ENCODE measurements around the gene ZNF577. TPM values are rescaled to one million over a fixed set of nuclear protein-coding genes. Genes with fewer than 3 reads are reported as not detected.

ZNF577 gene
- total RNA-seq (1 to 10 TPM; 3.9 to 9.1 (median 5.3) TPM), polyA plus RNA-seq (10 to 100 TPM in 1 of 3 donors, 1 to 10 TPM in 2; 3.1 to 10.4 (median 5.1) TPM)
- long read RNA-seq, donor 1, partial matches to known transcripts = 1 of 4 reads
- long read RNA-seq, donor 1, other reads (novel, unspliced or antisense) = 1 of 4 reads
- long read RNA-seq, donor 2, partial matches to known transcripts = 0 of 4 reads
- long read RNA-seq, donor 2, other reads (novel, unspliced or antisense) = 4 of 4 reads

- Histone ChIP-seq H3K9me3 (peaks cover 51% of the 10 kb centered on the region), H3K4me1 (peaks cover 6% of the 10 kb centered on the region), H3K36me3 (ENCODE audit: insufficient read depth in 1 of 2, low read depth in 1 of 2) (peaks cover 24 to 34% of the 10 kb centered on the region in 2 donors), H3K27me3 (ENCODE audit: insufficient read depth in 3 of 3, low read length in 2 of 3) (no peaks in the 10 kb centered on the region), H3K27ac (peak within 1 kb of the TSS; percentile 82), H3K4me3 (peak within 1 kb of the TSS; percentile 86)
- ATAC-seq (peak; percentile 99), DNase-seq (peak; percentile 91 to 93)
- intact Hi-C loops (cut with DNase I) = no loop called here
- WGBS, 3 donors = 2 to 3% (median 2%) methylated on average over 56 of the region's 56 CpGs
- no peak for TF ChIP-seq CTCF (IDR thresholded peaks at IDR 0.05)
Observed at GRCh38 chr19:51887522-51888498, at the start of gene ZNF577. Gene ZNF577 (minus strand): TSS chr19:51887951. CDS start chr19:51880382, 7,569 bp downstream.

- ATAC-seq = no peak
- H3K4me3 ChIP-seq = no peak overlapping the region
- intact Hi-C loops (cut with DNase I) = no loop called here
- TF ChIP-seq CTCF (IDR thresholded peaks at IDR 0.05) = no peak
- 87 to 92% (median 90%) methylated on average over 8 of the region's 8 CpGs for WGBS, 3 donors
- DNase-seq = no peak
- H3K27me3 ChIP-seq (ENCODE audit: insufficient read depth in 3 of 3, low read length in 2 of 3) = no peaks in the 10 kb centered on the region
- no peaks in the 10 kb centered on the region for H3K4me1 ChIP-seq
- no peak overlapping the region for H3K27ac ChIP-seq
- H3K9me3 ChIP-seq = peaks cover 51% of the 10 kb centered on the region
- H3K36me3 ChIP-seq (ENCODE audit: insufficient read depth in 1 of 2, low read depth in 1 of 2) = peaks cover 27 to 63% of the 10 kb centered on the region in 2 donors
Observed at GRCh38 chr19:51931921-51932320, 44.2 kb upstream of the ZNF577 start.

- H3K4me3 ChIP-seq = peak overlapping the region; percentile 82
- no peaks in the 10 kb centered on the region for H3K27me3 ChIP-seq (ENCODE audit: insufficient read depth in 3 of 3, low read length in 2 of 3)
- H3K4me1 ChIP-seq = no peaks in the 10 kb centered on the region
- H3K36me3 ChIP-seq (ENCODE audit: insufficient read depth in 1 of 2, low read depth in 1 of 2) = peaks cover 0 to 25% of the 10 kb centered on the region in 2 donors
- H3K9me3 ChIP-seq = peaks cover 52% of the 10 kb centered on the region
- no peak for DNase-seq
- ATAC-seq = no peak
- 32 to 37% (median 32%) methylated on average over 13 of the region's 13 CpGs for WGBS, 3 donors
- intact Hi-C loops (cut with DNase I) = loop anchor here in 1 of 2 donors (2.0 kb wide), 1 partner anchor 23 kb away; the partner anchor contains the start of gene ZNF649
- TF ChIP-seq CTCF (IDR thresholded peaks at IDR 0.05) = no peak
- no peak overlapping the region for H3K27ac ChIP-seq
Observed at GRCh38 chr19:51927859-51928258, 40.1 kb upstream of the ZNF577 start.

DNA sequence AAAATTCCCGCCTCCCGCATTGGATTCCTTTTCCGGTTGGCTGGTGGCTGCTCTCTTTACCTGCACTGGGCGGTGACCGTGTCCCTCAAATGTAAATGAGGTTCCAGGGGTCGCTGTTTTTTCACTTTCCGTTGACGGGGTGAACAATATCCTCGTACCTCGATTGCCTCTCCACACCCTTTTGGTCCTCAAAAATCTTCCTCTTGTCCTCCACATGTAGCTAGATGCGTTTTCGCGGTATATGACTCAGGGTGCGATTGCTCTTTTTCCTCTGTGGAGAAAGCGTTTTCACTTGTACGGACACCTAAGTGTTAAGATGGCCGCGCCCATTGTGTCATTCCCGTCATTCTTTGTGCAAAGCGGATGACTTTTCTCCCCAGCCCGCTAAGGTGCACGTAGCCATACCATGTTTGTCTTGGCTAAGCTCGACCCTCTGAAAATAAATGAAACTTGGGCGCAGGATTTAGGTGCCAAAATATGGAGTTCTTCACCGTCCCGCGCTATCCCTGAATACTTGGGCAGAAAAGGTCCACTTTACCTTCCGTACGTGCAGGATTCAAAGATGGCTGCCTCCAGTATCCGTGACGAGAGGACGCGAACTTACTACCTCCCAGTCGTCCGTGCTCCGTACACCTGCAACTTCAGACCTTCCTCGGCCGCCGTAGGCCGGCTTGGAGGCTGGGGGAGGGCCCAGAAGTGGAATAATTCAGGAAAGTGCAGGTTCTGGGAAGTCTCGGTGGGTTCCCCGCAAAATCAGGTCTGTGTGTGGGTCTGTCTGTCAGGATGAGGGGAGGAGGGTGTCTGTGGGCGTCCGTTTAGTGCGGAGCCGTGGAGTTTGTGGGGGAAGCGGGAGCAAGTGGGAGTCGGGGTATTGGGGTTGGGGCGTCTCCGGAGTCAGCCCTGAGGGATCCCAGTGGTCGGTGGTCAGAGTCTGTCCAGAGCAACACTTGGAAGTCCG, 39.3 kb upstream of the ZNF577 start, which contains the start of gene ZNF613:
Gene ZNF613, plus strand, starts transcription at position 689 of the 958 bp plus-strand sequence. CDS start 8,749 bp downstream, outside the sequence.
- Histone ChIP-seq H3K27me3 (ENCODE audit: insufficient read depth in 3 of 3, low read length in 2 of 3) (no peaks in the 10 kb centered on the region), H3K36me3 (ENCODE audit: insufficient read depth in 1 of 2, low read depth in 1 of 2) (peaks cover 0 to 23% of the 10 kb centered on the region in 2 donors), H3K27ac (peak within 1 kb of the TSS; percentile 88), H3K4me1 (no peaks in the 10 kb centered on the region), H3K4me3 (peak within 1 kb of the TSS; percentile 82), H3K9me3 (peaks cover 53% of the 10 kb centered on the region)
- DNase-seq = peak; percentile 86 to 91
- peak; percentile 99 for ATAC-seq
- intact Hi-C loops (cut with DNase I) = loop anchor here in 1 of 2 donors (2.0 kb wide), 1 partner anchor 22 kb away; the partner anchor contains the start of gene ZNF649
- 0 to 1% (median 0%) methylated on average over 52 of the region's 52 CpGs for WGBS, 3 donors
- peak; percentile 23 for TF ChIP-seq CTCF (IDR thresholded peaks at IDR 0.05)

Data from psoas muscle (tissue), 8 donors.